Stimulated activated CD8-positive, alpha-beta memory T cell treated with anti-CD3 and anti-CD28 coated beads, Interleukin-4, amount 100 ng/mL, for 1 hour (primary cell): ENCODE data around the gene RNF215.

Experiments
- DNase-seq, 2 donors: peaks; one replicate each; pipeline ENCODE4 v3.0.0-alpha.2; 2020; ENCODE audit warnings: low read depth in 2 of 2, low spot score in 1 of 2

RNF215 gene

GRCh38 chr22:30386960-30387827 is at the start of gene RNF215:
TSS of gene RNF215 (minus strand) at chr22:30387411. CDS start at chr22:30387313, 98 bp downstream.
- DNase-seq = peak; percentile 42 to 63

- DNase-seq = no peak
Observed at GRCh38 chr22:30436196-30436595, 49.0 kb upstream of the RNF215 start.

- peak in 1 of 2 donors; percentile 62 for DNase-seq
Observed at GRCh38 chr22:30435674-30436126, 48.5 kb upstream of the RNF215 start.

- no peak for DNase-seq
Observed at GRCh38 chr22:30434843-30435242, 47.6 kb upstream of the RNF215 start.

- no peak for DNase-seq
Observed at GRCh38 chr22:30433773-30434172, 46.6 kb upstream of the RNF215 start.

- DNase-seq = no peak
Observed at GRCh38 chr22:30433227-30433626, 46.0 kb upstream of the RNF215 start.

GRCh38 chr22:30432520-30432919 is 45.3 kb upstream of the RNF215 start:
- DNase-seq = no peak

GRCh38 chr22:30432096-30432495 is 44.9 kb upstream of the RNF215 start:
- no peak for DNase-seq

- DNase-seq = no peak
Observed at GRCh38 chr22:30430933-30431332, 43.7 kb upstream of the RNF215 start.

GRCh38 chr22:30429887-30430286 is 42.7 kb upstream of the RNF215 start:
- DNase-seq = no peak

- no peak for DNase-seq
Observed at GRCh38 chr22:30427871-30428270, 40.7 kb upstream of the RNF215 start.

- peak; percentile 49 to 73 for DNase-seq
Observed at GRCh38 chr22:30426388-30427353, 39.5 kb upstream of the RNF215 start.

GRCh38 chr22:30425616-30426387 is 38.6 kb upstream of the RNF215 start, which contains the start of gene MTFP1:
TSS of gene MTFP1 (plus strand) at chr22:30425768. CDS start at chr22:30425880, 112 bp downstream.
- no peak for DNase-seq

GRCh38 chr22:30425327-30425615 is 38.1 kb upstream of the RNF215 start:
- DNase-seq = no peak

- no peak for DNase-seq
Observed at GRCh38 chr22:30424534-30425326, 37.5 kb upstream of the RNF215 start.

- DNase-seq = peak; percentile 92 to 97
Observed at GRCh38 chr22:30423959-30424533, 36.8 kb upstream of the RNF215 start.

- DNase-seq = no peak
Observed at GRCh38 chr22:30423301-30423958, 36.2 kb upstream of the RNF215 start.

GRCh38 chr22:30422481-30423300 is 35.5 kb upstream of the RNF215 start:
- no peak for DNase-seq
